GM06990 (cell line): ENCODE data around the gene CPA5.
"Not testable (repeated sequence)": the region's sequence is repeated elsewhere in the genome, so short reads cannot be mapped to it uniquely, and the experiment has no call there.

Source experiments
- DNase-seq: peaks from one replicate; pipeline ENCODE4 v3.0.0-alpha.2; 2011; ENCODE audit not compliant: insufficient read length; ENCODE audit errors: extremely low read depth
- H3K27me3 ChIP-seq: replicated peaks from 2 replicates; pipeline ENCODE4 v1.6.0; 2011; ENCODE audit warnings: low read length; ENCODE audit not compliant: control insufficient read depth, insufficient read depth
- H3K36me3 ChIP-seq: 2 replicates; pipeline ENCODE4 v1.5.1; 2011; ENCODE audit warnings: low read length; ENCODE audit not compliant: control insufficient read depth, insufficient read depth
- H3K4me3 ChIP-seq: replicated peaks from 2 replicates; pipeline ENCODE4 v1.5.1; 2011; ENCODE audit warnings: low read depth, mild to moderate bottlenecking, control low read depth, low read length
- CTCF ChIP-seq: IDR thresholded peaks from 2 replicates; pipeline ENCODE4 v1.5.1; 2011; ENCODE audit warnings: low read length, control low read depth, mild to moderate bottlenecking, inconsistent platforms; ENCODE audit not compliant: insufficient read depth, poor library complexity, severe bottlenecking

Gene CPA5

GRCh38 chr7:130304878-130305277 is 39.7 kb upstream of the CPA5 start:
- DNase-seq: no peak
- H3K27me3 ChIP-seq: no peaks in the 10 kb centered on the region
- no peaks in the 10 kb centered on the region for H3K36me3 ChIP-seq
- no peak overlapping the region for H3K4me3 ChIP-seq
- no peak for TF ChIP-seq CTCF

- DNase-seq: no peak
- TF ChIP-seq CTCF: no peak
- Histone ChIP-seq H3K36me3 (no peaks in the 10 kb centered on the region), H3K4me3 (no peak overlapping the region), H3K27me3 (no peaks in the 10 kb centered on the region)
These were observed 39.1 kb upstream of the CPA5 start for GRCh38 chr7:130305433-130306042.

- TF ChIP-seq CTCF: no peak
- DNase-seq: peak; percentile 26
- no peaks in the 10 kb centered on the region for H3K27me3 ChIP-seq
These were observed 34.6 kb upstream of the CPA5 start for GRCh38 chr7:130309986-130310385.

GRCh38 chr7:130314305-130314704 is 30.3 kb upstream of the CPA5 start:
- TF ChIP-seq CTCF: no peak
- no peak overlapping the region for H3K4me3 ChIP-seq
- H3K36me3 ChIP-seq: no peaks in the 10 kb centered on the region
- no peak for DNase-seq
- H3K27me3 ChIP-seq: no peaks in the 10 kb centered on the region

More at GRCh38 chr7:130309986-130310385, 34.6 kb upstream of the CPA5 start:
- no peaks in the 10 kb centered on the region for H3K36me3 ChIP-seq
- H3K4me3 ChIP-seq: no peak overlapping the region

GRCh38 chr7:130319541-130319940 is 25.1 kb upstream of the CPA5 start:
- no peak for DNase-seq
- no peak for TF ChIP-seq CTCF
- no peaks in the 10 kb centered on the region for H3K36me3 ChIP-seq
- no peaks in the 10 kb centered on the region for H3K27me3 ChIP-seq
- no peak overlapping the region for H3K4me3 ChIP-seq

GRCh38 chr7:130321542-130322229 is 22.9 kb upstream of the CPA5 start:
- not testable (repeated sequence) for H3K4me3 ChIP-seq, DNase-seq, H3K36me3 ChIP-seq, H3K27me3 ChIP-seq
